Measurements from ENCODE around the gene RAP2A.

DNA sequence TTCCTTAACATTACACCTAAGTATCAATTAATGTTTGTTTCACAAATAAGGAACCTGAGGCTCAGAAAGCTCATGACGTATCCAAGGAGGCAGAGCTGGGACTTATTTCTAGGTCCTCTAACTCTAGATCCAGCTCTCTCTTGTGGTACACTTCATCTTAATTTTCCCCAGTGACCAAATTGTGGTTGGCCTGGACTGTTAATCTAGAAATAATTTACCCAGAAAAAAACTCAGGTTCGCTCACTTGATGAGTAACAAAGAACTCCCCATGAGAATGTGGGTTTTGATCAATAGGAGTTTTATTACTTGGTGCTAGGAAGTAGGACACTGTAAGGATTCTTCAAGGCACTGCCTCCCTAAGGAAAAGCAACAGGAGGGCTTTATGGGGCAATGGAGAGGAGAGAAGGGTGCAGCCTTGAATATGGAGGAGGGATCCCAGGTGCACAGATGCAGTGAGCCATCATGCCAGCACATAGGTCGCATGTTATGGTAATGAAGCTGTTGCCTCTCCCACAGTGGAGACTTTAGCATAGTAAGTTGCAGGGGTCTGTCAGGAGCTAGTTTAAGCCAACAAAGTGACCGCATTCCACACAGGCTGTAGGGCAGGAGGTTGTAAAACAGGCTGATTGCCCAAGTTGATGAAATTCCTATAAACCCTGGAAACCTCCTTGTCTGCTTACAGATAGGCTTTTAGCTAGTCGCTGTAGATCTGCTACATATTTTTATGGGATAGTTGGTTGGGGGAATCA, 14.7 kb downstream of the RAP2A start:
- TF ChIP-seq, protein P1, sequence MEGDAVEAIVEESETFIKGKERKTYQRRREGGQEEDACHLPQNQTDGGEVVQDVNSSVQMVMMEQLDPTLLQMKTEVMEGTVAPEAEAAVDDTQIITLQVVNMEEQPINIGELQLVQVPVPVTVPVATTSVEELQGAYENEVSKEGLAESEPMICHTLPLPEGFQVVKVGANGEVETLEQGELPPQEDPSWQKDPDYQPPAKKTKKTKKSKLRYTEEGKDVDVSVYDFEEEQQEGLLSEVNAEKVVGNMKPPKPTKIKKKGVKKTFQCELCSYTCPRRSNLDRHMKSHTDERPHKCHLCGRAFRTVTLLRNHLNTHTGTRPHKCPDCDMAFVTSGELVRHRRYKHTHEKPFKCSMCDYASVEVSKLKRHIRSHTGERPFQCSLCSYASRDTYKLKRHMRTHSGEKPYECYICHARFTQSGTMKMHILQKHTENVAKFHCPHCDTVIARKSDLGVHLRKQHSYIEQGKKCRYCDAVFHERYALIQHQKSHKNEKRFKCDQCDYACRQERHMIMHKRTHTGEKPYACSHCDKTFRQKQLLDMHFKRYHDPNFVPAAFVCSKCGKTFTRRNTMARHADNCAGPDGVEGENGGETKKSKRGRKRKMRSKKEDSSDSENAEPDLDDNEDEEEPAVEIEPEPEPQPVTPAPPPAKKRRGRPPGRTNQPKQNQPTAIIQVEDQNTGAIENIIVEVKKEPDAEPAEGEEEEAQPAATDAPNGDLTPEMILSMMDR (IDR thresholded peaks at IDR 0.05; ENCODE audit: insufficient read depth, low read depth, low read length): no peak
- TF ChIP-seq EZH2 (IDR thresholded peaks at IDR 0.05; ENCODE audit: insufficient read depth, low read length): no peak
